ENCODE measurements around the gene NANOS2.

DNA sequence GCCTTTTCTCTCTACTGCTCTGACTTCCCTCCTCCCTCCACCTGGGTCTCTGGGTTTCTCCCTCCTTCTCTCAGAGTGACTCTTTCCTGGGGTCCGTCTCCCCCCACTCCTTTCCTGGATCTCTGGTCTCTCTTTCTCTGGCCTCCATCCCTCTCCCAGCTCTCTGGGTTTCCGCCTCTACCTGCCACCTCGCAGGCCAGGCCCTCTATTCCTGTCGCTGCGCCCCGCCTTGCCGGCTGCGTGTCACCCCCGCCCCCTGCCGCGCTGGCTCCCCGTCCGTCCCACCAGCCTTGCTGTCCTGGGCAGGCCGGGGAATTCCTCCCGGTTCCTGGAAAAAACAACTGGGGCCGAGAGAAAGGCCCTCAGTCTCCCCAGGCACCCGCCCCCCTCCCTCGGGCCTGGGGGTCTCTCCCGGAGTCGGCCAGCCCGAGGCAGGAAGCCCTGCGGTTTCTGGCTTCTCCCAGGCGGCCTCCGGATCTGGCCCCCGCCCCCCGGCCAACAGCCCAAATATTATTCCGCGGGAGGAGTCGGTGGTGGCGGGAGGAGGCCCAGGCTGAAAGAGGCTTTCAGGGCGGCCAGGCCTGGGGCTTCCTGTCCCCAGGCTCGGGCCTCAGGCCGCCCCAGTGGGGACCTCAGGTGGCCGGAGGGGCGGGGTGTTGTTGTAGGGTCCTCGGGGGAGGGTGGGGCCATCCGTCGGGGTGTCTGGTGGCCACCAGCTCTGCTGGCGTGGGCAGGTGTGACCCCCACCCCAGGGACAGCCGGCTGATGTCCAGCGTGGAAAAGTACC is 38.0 kb downstream of the NANOS2 start:
- TF ChIP-seq, protein P1, sequence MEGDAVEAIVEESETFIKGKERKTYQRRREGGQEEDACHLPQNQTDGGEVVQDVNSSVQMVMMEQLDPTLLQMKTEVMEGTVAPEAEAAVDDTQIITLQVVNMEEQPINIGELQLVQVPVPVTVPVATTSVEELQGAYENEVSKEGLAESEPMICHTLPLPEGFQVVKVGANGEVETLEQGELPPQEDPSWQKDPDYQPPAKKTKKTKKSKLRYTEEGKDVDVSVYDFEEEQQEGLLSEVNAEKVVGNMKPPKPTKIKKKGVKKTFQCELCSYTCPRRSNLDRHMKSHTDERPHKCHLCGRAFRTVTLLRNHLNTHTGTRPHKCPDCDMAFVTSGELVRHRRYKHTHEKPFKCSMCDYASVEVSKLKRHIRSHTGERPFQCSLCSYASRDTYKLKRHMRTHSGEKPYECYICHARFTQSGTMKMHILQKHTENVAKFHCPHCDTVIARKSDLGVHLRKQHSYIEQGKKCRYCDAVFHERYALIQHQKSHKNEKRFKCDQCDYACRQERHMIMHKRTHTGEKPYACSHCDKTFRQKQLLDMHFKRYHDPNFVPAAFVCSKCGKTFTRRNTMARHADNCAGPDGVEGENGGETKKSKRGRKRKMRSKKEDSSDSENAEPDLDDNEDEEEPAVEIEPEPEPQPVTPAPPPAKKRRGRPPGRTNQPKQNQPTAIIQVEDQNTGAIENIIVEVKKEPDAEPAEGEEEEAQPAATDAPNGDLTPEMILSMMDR (conservative IDR thresholded peaks at IDR 0.05) = no peak
- TF ChIP-seq ZFX (IDR thresholded peaks at IDR 0.05) = no peak

Data from C4-2B (cell line).